GM18520 (cell line): ENCODE data around the gene CITED4.
"Not testable (repeated sequence)": the region's sequence is repeated elsewhere in the genome, so short reads cannot be mapped to it uniquely, and the experiment has no call there.

ENCODE experiments used
- ATAC-seq: cut with Tn5 transposase; IDR thresholded peaks from one replicate; pipeline ENCODE4 v1.9.1; 2021; ENCODE audit not compliant: unreplicated experiment

Gene CITED4

GRCh38 chr1:40862008-40862863, at the start of gene CITED4:
CITED4 (minus strand) TSS chr1:40862363; CDS start chr1:40862127, 236 bp downstream.
- ATAC-seq, result peak; percentile 85

- no peak for ATAC-seq
Measured at GRCh38 chr1:40911105-40911504, 48.9 kb upstream of the CITED4 start.

GRCh38 chr1:40909281-40909680, 47.1 kb upstream of the CITED4 start:
- ATAC-seq, result no peak

GRCh38 chr1:40908350-40908749, 46.2 kb upstream of the CITED4 start:
- ATAC-seq, result no peak

- ATAC-seq, result no peak
Measured at GRCh38 chr1:40907899-40908298, 45.7 kb upstream of the CITED4 start.

- no peak for ATAC-seq
Measured at GRCh38 chr1:40906781-40907400, 44.7 kb upstream of the CITED4 start.

GRCh38 chr1:40905061-40905460, 42.9 kb upstream of the CITED4 start:
- ATAC-seq, result no peak

GRCh38 chr1:40903106-40903505, 40.9 kb upstream of the CITED4 start:
- ATAC-seq, result no peak

- no peak for ATAC-seq
Measured at GRCh38 chr1:40901886-40902852, 40.0 kb upstream of the CITED4 start.

- ATAC-seq, result no peak
Measured at GRCh38 chr1:40899230-40899870, 37.2 kb upstream of the CITED4 start.

GRCh38 chr1:40898431-40898901, 36.3 kb upstream of the CITED4 start:
- ATAC-seq, result no peak

- ATAC-seq, result no peak
Measured at GRCh38 chr1:40897513-40897912, 35.4 kb upstream of the CITED4 start.

GRCh38 chr1:40896482-40896881, 34.3 kb upstream of the CITED4 start:
- ATAC-seq, result no peak

- no peak for ATAC-seq
Measured at GRCh38 chr1:40895601-40896000, 33.4 kb upstream of the CITED4 start.

GRCh38 chr1:40894858-40895257, 32.7 kb upstream of the CITED4 start:
- not testable (repeated sequence) for ATAC-seq

- ATAC-seq, result no peak
Measured at GRCh38 chr1:40894455-40894854, 32.3 kb upstream of the CITED4 start.

GRCh38 chr1:40893946-40894345, 31.8 kb upstream of the CITED4 start:
- no peak for ATAC-seq

GRCh38 chr1:40892354-40892753, 30.2 kb upstream of the CITED4 start:
- no peak for ATAC-seq

GRCh38 chr1:40890771-40891170, 28.6 kb upstream of the CITED4 start:
- no peak for ATAC-seq

GRCh38 chr1:40887652-40888051, 25.5 kb upstream of the CITED4 start:
- no peak for ATAC-seq

- ATAC-seq, result no peak
Measured at GRCh38 chr1:40887012-40887378, 24.8 kb upstream of the CITED4 start.
